HG03066 (cell line): ENCODE data around the gene KLHL24.
"Not testable (repeated sequence)": the region's sequence is repeated elsewhere in the genome, so short reads cannot be mapped to it uniquely, and the experiment has no call there.

Experiments used
- ATAC-seq: cut with Tn5 transposase; IDR thresholded peaks from one replicate; pipeline ENCODE4 v1.9.1; 2021; ENCODE audit warnings: low read depth; ENCODE audit not compliant: unreplicated experiment

Gene KLHL24

DNA sequence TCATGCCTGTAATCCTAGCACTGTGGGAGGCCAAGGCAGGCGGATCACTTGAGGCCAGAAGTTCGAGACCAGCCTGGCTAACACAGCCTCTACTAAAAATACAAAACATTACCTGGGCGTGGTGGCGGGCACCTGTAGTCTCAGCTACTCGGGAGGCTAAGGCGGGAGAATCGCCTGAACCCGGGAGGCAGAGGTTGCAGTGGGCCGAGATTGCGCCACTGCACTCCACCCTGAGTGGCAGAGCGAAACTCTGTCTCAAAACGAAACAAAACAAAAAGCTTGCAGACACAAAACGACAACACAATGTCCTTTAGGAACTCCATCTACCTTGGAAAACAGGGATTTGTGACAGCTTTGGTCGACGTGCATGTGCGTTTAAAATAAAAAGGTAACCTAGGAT, 716 bp upstream of the KLHL24 start:
- no peak for ATAC-seq

- no peak for ATAC-seq
These were observed 354 bp upstream of the KLHL24 start for GRCh38 chr3:183635107-183635430.

- ATAC-seq: peak; percentile 71
These were observed 1.0 kb downstream of the KLHL24 start for GRCh38 chr3:183636221-183637105.

GRCh38 chr3:183637106-183637486, 1.7 kb downstream of the KLHL24 start:
- ATAC-seq: no peak

DNA sequence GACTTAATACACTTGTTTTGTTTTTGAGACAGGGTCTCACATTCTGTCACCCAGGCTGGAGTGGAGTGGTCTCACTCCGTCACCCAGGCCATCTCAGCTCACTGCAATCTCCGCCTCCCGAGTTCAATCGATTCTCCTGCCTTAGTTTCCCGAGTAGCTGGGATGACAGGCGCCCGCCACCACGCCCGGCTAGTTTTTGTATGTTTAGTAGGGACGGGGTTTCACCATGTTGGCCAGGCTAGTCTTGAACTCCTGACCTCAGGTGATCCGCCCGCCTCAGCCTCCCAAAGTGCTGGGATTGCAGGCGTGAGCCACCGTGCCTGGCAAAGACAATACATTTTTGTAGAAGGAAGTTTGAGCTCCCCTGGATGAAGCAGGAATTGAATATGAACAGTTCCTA, 2.2 kb downstream of the KLHL24 start:
- not testable (repeated sequence) for ATAC-seq

GRCh38 chr3:183638101-183638852, 2.9 kb downstream of the KLHL24 start:
- ATAC-seq: no peak

- not testable (repeated sequence) for ATAC-seq
These were observed 5.2 kb downstream of the KLHL24 start for GRCh38 chr3:183640635-183641034.

DNA sequence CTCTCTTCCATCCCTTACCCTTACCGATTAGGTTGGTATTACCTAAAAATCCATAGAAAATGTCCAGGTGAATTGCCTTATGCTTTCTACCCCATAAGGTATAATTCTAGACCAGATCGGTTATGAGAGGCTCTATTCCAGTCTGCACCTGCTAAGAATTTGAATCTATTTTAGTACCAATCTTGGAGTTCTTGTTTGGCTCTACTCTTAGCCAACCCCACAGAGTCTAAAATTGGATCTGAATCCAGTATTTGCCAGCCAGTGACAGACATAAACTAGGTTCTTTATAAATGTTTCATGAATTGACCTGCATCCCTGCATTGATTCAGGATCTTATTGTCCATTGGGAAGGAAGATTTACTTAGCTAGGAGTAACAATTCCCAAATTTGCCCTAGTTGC, 6.5 kb downstream of the KLHL24 start:
- no peak for ATAC-seq

DNA sequence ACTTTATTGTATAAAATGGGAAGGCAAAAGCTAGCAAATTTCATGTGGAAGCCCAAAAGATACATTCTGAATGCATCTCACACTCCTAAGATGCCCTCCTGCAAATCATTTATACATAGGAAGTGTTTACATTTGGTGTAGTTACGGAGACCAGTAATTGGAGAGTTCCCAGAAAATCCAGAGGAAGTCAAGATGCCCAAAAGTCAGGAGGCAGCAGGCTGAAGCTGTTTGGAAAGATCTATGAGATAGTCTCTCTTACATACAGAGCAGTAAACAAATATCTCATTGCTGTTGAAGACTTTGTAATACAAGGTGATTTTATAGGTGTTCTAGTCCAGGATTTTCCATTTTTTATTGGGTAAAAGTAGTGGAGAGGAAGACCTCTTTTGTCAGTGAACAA, 8.8 kb downstream of the KLHL24 start:
- no peak for ATAC-seq

DNA sequence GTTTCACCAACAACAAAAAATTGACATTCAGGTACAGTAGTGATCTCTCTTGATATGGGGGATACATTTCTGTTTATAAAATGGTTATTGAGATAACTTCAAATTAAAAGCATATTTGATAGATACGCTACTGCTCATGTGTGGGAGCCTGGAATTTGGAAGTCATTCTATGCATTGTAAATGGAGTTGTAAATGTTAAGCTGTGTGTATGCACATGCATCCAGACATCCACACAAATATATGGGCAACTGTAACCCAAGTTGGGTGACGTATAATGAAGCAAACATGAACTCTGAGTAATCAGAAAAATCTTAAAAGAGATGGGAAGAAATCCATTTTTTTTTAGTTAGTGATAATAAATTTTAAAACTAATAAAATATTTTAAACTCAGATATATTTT, 9.8 kb downstream of the KLHL24 start:
- no peak for ATAC-seq

- no peak for ATAC-seq
These were observed 15.1 kb downstream of the KLHL24 start for GRCh38 chr3:183650554-183650953.

- no peak for ATAC-seq
These were observed 18.0 kb downstream of the KLHL24 start for GRCh38 chr3:183653209-183654064.

- no peak for ATAC-seq
These were observed 19.3 kb downstream of the KLHL24 start for GRCh38 chr3:183654727-183655126.

DNA sequence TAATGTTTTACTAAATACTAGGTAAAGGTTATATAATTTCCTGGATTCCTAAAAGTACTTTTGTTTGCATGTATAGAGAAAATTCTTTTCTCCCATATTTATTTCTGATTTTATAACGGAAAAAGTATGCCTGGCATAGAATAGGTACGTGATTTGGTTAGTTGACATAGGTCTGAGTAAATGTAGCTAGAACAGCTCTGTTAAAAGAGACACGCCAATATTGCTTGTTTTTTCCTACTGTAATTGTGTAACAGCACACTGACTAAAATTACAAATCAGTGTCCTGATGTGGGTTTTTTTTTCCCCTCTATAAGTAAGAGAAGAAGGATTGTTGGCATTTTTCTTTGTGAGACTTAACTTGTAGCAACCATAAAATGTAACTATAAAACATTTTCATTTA, 26.7 kb downstream of the KLHL24 start:
- ATAC-seq: no peak

DNA sequence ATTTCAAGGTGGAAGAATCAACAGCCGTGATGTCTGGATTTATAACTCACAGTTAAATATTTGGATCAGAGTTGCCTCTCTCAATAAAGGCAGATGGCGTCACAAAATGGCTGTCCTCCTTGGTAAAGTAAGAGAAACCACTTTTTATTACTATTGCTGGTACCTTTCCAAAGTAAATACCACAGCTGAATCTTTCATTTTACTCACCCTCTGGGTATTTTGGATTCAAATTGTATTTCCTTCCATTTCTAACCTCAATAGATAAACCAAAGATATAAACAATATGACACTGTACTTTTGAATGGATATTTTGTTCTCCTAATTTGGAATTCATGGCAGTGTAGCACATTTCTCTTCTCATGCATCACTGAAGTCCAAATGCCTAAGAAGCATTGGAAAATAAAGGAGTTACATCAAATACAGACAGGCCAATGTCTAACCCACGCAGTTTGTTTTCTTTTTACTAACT, 29.5 kb downstream of the KLHL24 start:
- no peak for ATAC-seq

DNA sequence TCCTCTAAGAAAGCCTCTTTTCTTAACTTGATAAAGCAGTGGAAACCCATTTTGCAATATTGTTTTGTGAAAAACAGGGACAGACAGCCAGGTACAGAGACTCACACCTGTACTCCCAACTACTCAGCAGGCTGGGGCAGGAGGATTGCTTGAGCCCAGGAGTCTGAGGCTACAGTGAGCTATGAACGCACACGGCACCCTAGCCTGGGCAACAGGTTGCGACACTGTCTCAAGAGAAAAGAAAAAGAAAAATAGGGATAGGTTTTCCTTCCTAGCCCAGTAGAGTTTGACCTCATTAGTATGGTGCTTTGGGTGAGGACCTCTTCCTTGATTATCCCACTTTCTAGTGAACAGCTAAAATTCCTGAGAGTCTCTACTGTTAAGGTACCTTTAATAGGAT, 44.6 kb downstream of the KLHL24 start:
- ATAC-seq: no peak

GRCh38 chr3:183687705-183688104, 52.3 kb downstream of the KLHL24 start:
- ATAC-seq: no peak

DNA sequence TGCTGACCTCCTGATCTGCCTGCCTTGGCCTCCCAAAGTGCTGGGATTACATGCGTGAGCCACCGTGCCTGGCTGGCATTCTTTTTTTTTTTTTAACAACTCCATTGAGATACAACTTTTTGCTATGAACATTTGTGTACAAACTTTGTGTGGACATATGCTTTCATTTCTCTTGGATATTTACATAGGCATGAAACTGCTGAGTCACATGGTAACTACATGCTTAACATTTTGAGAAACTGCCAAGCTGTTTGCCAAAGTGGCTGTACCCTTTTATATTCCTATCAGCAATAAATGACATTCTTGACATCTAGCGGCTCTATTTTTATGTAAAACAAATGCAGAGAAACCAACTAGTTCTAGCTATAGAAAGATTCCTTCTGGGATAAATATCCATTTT, 53.5 kb downstream of the KLHL24 start:
- ATAC-seq: no peak

DNA sequence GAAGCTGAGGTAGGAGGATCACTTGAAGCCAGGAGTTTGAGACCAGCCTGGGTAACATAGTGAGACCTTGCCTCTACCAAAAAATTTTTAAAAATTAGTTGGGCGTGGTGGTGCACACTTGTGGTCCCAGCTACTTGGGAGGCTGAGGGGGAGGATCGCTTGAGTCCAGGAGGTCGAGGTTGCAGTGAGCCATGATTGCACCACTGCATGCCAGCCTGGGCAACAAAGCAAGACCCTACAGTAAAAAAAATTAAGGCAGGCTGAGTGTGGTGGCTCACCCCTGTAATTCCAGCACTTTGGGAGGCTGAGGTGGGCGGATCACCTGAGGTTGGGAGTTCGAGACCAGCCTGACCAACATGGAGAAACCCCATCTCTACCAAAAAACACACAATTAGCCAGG, 54.2 kb downstream of the KLHL24 start:
- ATAC-seq: not testable (repeated sequence)

GRCh38 chr3:183690402-183690995, 55.1 kb downstream of the KLHL24 start:
- no peak for ATAC-seq

DNA sequence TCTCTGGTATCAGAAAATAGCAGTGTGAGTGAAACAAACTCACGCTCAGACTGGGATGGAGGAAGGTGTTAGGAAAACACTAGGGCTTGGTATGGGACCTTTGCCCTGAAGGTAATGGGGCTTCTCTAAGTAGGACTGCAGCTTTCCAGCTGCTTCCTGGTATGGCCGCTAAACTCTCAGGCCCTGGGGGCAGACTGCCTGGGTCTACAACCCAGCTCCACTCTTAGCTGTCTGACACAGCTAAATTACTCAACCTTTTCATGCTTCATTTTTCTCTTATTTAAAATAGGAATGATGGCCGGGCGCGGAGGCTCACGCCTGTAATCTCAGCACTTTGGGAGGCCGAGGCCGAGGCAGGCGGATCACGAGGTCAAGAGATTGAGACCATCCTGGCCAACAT, 57.0 kb downstream of the KLHL24 start:
- no peak for ATAC-seq
